Activated naive CD4-positive, alpha-beta T cell treated with anti-CD3 and anti-CD28 coated beads, Interleukin-2, amount 50 U/mL, for 24 hours (primary cell): ENCODE measurements around the gene XYLT2.

Source experiments
- H3K27ac Mint-ChIP-seq: one replicate; pipeline ENCODE4 v1.8.0; 2021; ENCODE audit warnings: mild to moderate bottlenecking, mixed read lengths
- H3K27me3 Mint-ChIP-seq: one replicate; pipeline ENCODE4 v1.8.0; 2021; ENCODE audit warnings: mixed read lengths
- H3K36me3 Mint-ChIP-seq: one replicate; pipeline ENCODE4 v1.8.0; 2021; ENCODE audit warnings: mixed read lengths
- H3K4me1 Mint-ChIP-seq: one replicate; pipeline ENCODE4 v1.8.0; 2021; ENCODE audit warnings: mixed read lengths
- H3K4me3 Mint-ChIP-seq: one replicate; pipeline ENCODE4 v1.8.0; 2021; ENCODE audit warnings: mild to moderate bottlenecking, mixed read lengths
- H3K9me3 Mint-ChIP-seq: one replicate; pipeline ENCODE4 v1.8.0; 2021; ENCODE audit warnings: mixed read lengths

The XYLT2 gene

DNA sequence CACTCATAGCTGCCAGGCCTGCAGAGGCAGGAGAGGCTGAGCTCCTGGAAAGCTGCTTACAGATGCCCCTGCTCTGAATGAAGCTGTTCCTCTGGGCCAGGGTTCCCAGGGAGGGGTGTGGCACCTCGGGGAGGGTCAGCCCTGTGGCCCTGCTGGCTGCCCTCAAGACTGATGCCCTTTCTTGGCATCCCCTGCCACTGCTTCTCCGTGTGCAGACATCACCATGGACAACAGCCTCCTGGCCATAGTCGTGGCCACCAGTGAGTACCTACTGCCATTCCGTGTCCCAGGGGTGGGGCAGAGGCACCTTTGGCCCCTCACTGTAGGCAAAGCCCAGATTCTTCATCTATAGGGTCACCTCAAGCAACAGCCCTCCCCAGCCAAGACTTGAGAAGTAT lies 18.1 kb downstream of the XYLT2 start:
- Mint-ChIP-seq H3K27ac (no peak overlapping the region), H3K4me1 (peaks cover 9% of the 10 kb centered on the region), H3K36me3 (peaks cover 5% of the 10 kb centered on the region), H3K27me3 (no peaks in the 10 kb centered on the region), H3K9me3 (no peaks in the 10 kb centered on the region), H3K4me3 (no peak overlapping the region)

DNA sequence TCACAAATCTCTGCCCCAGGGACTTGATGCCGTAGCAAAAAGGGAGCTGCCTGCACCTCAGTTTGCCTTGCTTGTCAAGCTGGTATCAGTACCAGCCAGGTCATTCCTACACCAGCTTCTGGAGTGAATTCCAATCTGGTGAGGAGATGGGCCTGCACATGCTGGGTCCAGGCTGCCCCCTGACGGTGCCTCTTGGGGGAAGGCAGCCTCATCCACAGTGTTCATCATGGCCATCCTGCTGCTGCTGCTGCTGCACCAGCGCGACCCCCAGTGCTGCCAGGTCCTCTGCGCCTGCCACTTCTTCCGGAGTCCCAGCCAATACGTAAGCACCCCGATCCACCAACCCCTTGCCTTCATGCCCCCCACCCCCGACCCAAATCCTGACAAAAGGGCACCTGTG lies 18.8 kb downstream of the XYLT2 start:
- H3K27me3 Mint-ChIP-seq: no peaks in the 10 kb centered on the region
- peaks cover 9% of the 10 kb centered on the region for H3K4me1 Mint-ChIP-seq
- no peak overlapping the region for H3K4me3 Mint-ChIP-seq
- no peaks in the 10 kb centered on the region for H3K9me3 Mint-ChIP-seq
- H3K36me3 Mint-ChIP-seq: peaks cover 5% of the 10 kb centered on the region
- peak overlapping the region; percentile 41 for H3K27ac Mint-ChIP-seq

DNA sequence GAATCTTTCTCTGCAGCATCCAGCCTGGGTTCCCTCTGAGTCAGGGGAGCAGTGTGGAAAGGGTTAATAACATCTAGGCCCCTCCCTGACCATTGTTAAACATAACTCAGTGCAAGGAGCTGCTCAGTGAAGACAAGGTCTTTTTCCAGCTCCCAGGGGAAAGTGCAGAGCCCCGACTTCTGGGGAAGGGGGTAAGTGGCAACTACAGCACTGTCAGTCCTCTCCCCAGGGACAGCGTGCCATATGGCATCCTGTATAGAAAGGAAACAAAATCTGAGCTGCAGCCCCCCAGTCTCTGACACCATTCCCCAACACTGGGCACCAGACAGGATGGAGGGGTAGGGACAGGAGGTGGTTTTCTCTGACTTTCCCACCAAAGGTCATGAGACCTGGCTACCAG lies 19.2 kb downstream of the XYLT2 start:
- H3K4me1 Mint-ChIP-seq: peaks cover 9% of the 10 kb centered on the region
- no peak overlapping the region for H3K27ac Mint-ChIP-seq
- H3K36me3 Mint-ChIP-seq: peaks cover 5% of the 10 kb centered on the region

DNA sequence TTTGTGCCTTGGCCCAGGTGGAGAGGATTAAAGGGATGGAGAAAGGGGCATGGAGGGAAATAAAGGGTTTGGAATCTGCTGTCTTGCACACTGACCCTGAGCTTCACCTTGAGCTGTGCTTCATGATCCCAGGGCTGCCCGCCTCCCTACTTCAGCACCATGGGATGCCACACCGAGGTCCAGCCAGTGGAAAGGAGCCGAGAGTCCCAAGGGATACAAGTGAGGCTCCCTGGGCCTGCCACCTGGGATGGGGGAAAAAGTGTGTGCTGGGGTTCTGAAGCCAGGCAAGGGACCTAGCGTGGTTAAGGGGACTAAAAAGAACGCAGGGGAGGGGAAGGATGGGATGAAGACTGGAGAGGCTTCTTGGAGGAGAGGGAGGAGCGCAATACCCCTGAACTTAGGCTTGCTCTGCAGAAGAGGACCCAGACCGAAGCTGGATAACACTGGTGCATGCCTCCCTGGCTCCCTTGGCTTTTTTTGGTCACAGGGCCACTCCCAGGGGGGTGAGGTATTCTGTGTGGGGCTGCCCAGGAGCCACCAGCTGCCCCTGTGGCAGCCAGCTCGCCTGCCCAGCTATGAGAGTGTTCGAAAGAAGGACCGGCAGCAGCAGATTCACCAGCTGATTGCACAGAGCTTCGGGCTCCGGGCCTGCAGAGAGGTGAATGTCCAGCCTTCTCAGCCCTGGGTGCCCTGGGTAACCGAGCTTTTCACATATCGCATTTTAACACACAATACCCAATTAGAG lies 19.9 kb downstream of the XYLT2 start:
- peaks cover 13% of the 10 kb centered on the region for H3K4me1 Mint-ChIP-seq
- H3K27ac Mint-ChIP-seq: no peak overlapping the region
- peaks cover 5% of the 10 kb centered on the region for H3K36me3 Mint-ChIP-seq
- no peak overlapping the region for H3K4me3 Mint-ChIP-seq
- no peaks in the 10 kb centered on the region for H3K27me3 Mint-ChIP-seq
- no peaks in the 10 kb centered on the region for H3K9me3 Mint-ChIP-seq

More for the DNA sequence above, 19.2 kb downstream of the XYLT2 start:
- Mint-ChIP-seq H3K27me3 (no peaks in the 10 kb centered on the region), H3K9me3 (no peaks in the 10 kb centered on the region), H3K4me3 (no peak overlapping the region)

DNA sequence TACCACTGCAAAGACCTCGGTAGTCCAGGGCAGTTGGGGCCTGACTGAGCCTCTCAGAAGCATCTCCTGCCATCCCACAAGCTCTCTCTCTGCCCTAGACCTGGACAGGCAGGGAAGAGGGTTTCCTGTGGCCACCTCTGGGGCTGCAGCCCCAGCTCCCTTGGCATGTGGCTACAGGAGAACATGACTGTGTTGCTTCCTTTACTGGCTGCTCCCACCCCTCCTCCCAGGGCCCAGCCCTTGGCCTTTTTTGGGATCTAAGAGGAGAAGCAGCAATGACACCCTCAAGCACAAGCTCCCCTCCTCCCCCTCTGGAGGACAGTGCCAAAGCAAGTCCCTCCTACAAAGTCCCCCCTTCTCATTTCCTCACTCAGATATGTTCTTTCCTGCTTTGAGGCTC lies 21.5 kb downstream of the XYLT2 start:
- Mint-ChIP-seq H3K9me3 (no peaks in the 10 kb centered on the region), H3K4me1 (peaks cover 20% of the 10 kb centered on the region), H3K36me3 (peaks cover 13% of the 10 kb centered on the region), H3K27ac (no peak overlapping the region), H3K27me3 (no peaks in the 10 kb centered on the region), H3K4me3 (no peak overlapping the region)

DNA sequence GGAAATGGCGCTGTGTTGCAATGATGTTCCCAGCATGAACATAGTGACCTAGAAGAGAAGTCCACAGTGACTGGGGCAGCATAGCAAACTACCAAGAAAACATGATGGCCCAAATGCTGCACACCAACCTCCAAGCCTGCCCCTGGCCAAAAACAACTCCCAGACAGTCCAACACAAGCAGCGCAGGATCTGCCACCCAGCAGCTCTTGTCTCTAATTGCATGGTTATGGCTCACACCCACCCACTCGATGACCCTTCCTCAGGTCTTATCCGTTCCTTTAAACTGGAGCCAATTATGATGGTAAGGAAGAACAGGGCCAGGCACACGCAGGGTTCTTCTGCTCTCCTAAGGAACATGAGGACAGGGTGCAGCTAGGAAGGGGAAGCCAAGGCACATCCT lies 24.1 kb downstream of the XYLT2 start:
- peaks cover 15% of the 10 kb centered on the region for H3K36me3 Mint-ChIP-seq
- no peaks in the 10 kb centered on the region for H3K27me3 Mint-ChIP-seq
- H3K27ac Mint-ChIP-seq: no peak overlapping the region
- no peaks in the 10 kb centered on the region for H3K9me3 Mint-ChIP-seq
- H3K4me3 Mint-ChIP-seq: no peak overlapping the region
- peaks cover 30% of the 10 kb centered on the region for H3K4me1 Mint-ChIP-seq

DNA sequence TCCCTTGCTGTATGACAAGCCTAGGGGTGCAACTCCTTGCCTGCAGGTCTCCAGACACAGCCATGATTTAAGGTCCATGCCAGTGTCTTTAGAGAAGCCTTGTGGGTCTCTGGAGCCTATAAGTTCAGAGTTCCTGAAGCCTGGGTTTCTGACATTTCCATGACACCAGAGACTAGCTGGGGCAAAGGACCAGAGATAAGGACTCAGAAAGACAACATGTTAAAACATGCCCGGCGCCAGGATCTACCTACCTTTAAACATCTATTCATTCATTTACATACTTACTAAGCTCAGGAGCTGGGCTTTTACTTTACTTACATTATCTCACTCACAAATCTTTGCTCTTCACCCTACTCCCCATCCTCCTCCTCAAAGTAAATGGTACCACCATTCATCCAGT lies 25.6 kb downstream of the XYLT2 start:
- Mint-ChIP-seq H3K27ac (peak overlapping the region; percentile 85), H3K36me3 (peaks cover 12% of the 10 kb centered on the region), H3K9me3 (no peaks in the 10 kb centered on the region), H3K4me1 (peaks cover 30% of the 10 kb centered on the region), H3K27me3 (no peaks in the 10 kb centered on the region), H3K4me3 (peak overlapping the region; percentile 99)

DNA sequence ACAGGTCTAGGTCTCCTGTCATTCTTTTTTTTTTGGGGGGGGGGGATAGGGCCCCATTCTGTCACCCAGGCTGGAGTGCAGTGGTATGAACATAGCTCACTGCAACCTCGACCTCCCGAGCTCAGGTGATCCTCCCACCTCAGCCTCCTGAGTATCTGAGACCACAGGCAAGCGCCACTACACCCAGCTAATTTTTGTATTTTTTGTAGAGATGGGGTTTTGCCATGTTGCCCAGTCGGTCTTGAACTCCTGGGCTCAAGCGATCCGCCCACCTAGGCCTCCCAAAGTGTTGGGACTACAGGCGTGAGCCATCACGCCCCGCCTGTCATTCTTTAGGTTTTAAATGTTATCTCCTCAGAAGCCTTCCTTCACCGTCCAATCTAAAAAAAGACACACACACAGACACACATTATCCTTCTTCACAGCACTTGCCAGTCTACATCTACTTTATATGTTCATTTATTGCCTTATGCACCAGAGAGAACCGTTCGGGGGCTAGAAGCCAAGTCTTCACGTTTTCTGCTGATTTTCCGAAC lies 26.4 kb downstream of the XYLT2 start:
- Mint-ChIP-seq H3K27ac (peak overlapping the region; percentile 100), H3K9me3 (no peaks in the 10 kb centered on the region), H3K4me1 (peaks cover 30% of the 10 kb centered on the region), H3K4me3 (peak overlapping the region; percentile 99), H3K36me3 (peaks cover 12% of the 10 kb centered on the region), H3K27me3 (no peaks in the 10 kb centered on the region)

DNA sequence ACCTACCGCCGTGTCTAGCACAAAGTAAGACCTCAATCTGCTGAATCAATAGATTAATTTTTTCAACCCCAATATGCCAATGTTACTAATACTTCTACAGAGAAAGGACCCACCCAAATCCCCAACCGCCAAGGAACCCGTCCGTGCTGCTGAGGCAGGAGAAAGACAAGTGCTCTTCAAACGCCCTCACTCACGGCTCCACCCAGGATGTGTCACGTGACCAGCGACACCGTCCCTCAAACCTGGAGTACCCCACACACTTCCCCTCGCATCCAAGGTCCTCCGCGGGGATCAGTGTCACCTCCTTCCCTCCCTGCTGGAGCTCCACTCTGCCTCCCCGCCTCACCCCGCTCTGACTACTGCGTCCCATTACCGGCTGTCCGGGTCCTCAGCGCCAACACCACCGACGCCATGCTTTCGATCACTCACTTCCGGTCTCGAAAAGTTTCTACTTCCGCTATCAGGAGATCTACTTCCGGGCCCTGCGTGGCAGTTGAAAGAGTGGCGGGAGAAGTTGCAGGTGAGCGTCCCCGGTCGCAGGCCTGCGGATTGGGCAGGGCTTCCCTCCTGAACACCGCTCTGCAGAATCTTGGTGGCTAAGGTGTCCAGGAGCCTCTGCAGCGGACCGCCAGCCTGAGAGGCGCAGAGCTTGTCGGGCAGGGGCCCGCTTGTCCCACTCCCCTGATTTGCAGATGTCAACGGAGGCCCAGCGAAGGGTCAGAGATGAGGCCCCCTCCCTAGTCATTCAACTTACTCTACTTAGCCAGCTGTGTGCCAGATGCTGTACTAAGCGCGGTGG lies 27.0 kb downstream of the XYLT2 start, which contains the start of the genes EME1 and MRPL27:
TSS of gene EME1 (plus strand) at position 472 of the 799 bp plus-strand sequence. CDS start 1,980 bp downstream, outside the sequence.
TSS of gene MRPL27 (minus strand) at position 427 of the 799 bp plus-strand sequence. CDS start at position 413, 14 bp downstream.
- Mint-ChIP-seq H3K9me3 (no peaks in the 10 kb centered on the region), H3K27me3 (no peaks in the 10 kb centered on the region), H3K4me1 (peaks cover 30% of the 10 kb centered on the region), H3K4me3 (peak within 1 kb of the TSS; percentile 99), H3K27ac (peak within 1 kb of the TSS; percentile 100), H3K36me3 (peaks cover 10% of the 10 kb centered on the region)

DNA sequence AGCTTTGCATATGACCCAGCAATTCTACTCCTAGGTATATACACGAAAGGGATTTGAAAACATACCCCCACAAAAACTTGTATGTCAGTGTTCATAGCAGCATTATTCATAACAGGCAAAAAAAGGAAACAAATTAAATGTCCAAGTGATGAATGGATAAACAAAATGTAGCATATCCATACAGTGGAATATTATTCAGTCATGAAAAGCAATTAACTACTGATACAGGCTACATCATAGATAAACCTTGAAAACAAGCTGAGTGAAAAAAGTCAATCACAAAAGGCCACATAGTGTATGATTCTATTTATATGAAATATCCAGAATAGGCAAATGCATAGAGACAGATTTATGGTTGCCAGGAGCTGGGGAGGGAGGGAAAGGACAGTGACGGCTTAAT lies 27.8 kb downstream of the XYLT2 start:
- peaks cover 10% of the 10 kb centered on the region for H3K36me3 Mint-ChIP-seq
- peak overlapping the region; percentile 100 for H3K27ac Mint-ChIP-seq
- peak overlapping the region; percentile 99 for H3K4me3 Mint-ChIP-seq
- no peaks in the 10 kb centered on the region for H3K27me3 Mint-ChIP-seq
- H3K4me1 Mint-ChIP-seq: peaks cover 30% of the 10 kb centered on the region
- no peaks in the 10 kb centered on the region for H3K9me3 Mint-ChIP-seq

DNA sequence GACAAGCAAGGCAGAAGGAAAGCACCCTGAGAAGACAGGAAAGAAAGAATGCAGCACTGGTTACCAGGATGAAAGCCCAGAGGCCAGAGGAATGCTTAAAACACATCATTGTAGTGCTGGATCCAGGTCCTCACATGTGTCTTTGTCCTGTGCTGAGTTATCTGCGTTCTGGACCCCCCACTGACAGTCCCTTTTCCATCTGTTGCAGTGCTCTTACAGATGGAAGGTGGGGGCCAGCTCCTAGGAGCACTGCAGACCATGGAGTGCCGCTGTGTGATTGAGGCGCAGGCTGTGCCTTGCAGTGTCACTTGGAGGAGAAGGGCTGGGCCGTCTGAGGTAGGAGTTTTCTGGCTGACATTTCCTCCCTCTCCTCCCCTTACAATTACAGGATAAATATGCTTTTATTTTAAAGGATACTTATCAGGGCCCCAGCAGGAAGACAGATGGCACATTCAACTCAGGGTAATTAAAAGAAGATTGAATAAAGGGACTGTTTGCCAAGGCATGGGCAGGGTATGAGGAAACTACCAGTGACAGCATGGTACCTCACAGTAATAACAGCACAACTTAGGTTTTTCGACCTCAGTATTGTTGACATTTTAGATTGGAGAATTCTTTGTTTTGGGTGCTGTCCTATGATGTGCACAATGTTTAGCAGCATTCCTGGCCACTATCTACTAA lies 30.1 kb downstream of the XYLT2 start:
- no peaks in the 10 kb centered on the region for H3K9me3 Mint-ChIP-seq
- H3K27me3 Mint-ChIP-seq: no peaks in the 10 kb centered on the region
- H3K4me1 Mint-ChIP-seq: peaks cover 26% of the 10 kb centered on the region
- no peak overlapping the region for H3K4me3 Mint-ChIP-seq
- no peak overlapping the region for H3K27ac Mint-ChIP-seq
- peaks cover 11% of the 10 kb centered on the region for H3K36me3 Mint-ChIP-seq

DNA sequence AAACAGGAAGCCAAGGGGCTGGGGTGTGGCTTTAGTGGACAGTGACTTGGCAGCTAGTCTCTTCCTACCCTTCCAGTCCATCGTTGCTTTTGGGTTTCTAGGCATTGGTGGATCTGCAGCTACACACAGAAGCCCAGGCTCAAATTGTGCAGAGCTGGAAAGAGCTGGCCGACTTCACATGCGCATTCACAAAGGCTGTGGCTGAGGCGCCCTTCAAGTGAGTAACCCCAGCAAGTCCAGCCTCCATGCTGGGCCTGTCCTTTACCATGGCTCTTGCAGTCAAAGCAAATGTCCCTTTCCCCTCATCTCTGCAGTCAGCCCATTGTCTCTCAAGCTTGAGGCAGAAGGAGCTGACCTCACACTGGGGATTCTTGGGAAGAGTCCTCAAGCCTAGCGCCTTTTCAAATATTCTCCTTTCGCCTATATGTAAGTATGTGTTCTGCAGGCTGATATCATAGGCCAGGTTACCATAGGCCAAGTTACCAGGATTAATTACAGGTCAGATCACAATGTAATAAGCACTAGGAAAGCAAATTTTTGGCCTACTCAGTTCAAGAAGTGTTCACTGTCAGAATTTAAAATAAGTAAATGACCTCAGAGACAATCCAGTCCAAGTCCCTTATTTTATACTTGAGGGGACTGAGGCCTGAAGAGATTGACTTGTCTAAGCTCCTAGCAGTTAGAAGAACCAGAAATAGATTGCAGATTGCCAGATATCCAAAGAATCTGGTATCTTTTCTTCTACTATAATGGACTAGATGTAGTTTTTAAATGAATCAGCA lies 33.6 kb downstream of the XYLT2 start:
- Mint-ChIP-seq H3K36me3 (peaks cover 2% of the 10 kb centered on the region), H3K27me3 (no peaks in the 10 kb centered on the region), H3K9me3 (no peaks in the 10 kb centered on the region), H3K4me3 (no peak overlapping the region), H3K4me1 (no peaks in the 10 kb centered on the region), H3K27ac (peak overlapping the region; percentile 35)

DNA sequence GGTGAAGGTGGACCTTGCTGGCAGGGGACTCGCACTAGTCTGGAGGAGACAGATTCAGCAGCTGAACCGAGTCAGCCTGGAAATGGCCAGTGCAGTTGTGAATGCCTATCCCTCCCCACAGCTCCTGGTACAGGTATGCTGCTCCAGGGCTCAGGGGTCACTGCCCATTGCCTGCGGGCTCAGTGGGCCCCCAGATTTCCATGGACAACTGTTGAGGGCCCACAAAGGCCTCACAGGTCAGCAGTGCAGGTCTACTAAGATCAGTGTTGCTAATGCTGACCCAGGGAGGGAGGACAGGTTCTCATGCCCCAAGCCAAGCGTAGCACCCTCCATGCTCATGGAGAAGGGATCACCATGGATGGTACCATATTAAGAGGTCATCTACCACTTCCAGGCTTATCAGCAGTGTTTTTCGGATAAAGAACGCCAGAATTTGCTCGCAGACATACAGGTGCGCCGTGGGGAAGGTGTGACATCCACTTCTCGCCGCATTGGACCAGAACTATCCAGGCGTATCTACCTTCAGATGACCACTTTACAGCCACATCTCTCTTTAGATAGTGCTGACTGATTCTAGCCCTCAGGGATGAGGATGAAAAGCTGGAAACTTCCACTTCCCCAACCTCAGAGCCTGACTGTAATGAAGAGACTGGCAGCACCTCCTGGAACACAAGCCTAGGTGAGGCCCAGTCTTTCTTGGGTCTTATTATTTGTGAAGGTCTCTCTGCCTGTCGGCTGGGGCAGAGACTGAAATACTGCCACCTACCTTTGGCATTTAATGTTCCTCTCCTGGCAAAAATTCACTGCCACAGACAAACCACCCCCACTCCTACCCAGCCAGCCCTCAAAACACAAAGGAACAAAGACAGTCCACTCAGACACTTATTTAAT lies 34.7 kb downstream of the XYLT2 start:
- H3K27ac Mint-ChIP-seq: peak overlapping the region; percentile 12
- H3K4me3 Mint-ChIP-seq: no peak overlapping the region
- H3K27me3 Mint-ChIP-seq: no peaks in the 10 kb centered on the region
- H3K4me1 Mint-ChIP-seq: no peaks in the 10 kb centered on the region
- H3K9me3 Mint-ChIP-seq: no peaks in the 10 kb centered on the region
- peaks cover 3% of the 10 kb centered on the region for H3K36me3 Mint-ChIP-seq

DNA sequence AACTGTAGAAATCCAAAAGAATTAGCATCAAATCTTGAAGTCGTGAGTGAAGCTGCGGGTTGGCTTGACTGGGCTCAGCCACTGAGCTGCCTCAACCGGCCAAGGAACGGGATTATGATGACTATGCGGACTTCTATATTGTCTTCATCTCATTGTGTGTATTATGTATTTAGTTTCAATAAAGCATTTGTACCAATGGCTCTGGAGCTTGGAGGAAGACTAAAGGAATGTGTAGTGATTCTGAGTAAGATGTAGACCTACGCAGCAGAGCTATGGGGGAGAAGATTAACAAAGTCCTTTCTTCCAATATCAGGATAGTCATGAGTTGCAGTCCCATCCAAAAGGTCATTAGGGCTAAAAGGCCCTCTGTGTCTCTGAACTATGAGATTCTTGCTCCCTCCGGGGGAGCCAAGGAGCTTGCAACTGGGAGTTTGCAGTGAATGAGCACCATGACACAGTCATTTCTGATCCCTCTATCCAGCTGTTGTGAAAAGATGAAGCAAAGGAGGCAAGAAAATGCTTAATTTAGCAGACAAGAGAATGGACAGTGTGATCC lies 35.4 kb downstream of the XYLT2 start:
- peaks cover 3% of the 10 kb centered on the region for H3K36me3 Mint-ChIP-seq
- no peaks in the 10 kb centered on the region for H3K9me3 Mint-ChIP-seq
- no peaks in the 10 kb centered on the region for H3K4me1 Mint-ChIP-seq
- H3K27ac Mint-ChIP-seq: no peak overlapping the region
- H3K27me3 Mint-ChIP-seq: no peaks in the 10 kb centered on the region
- no peak overlapping the region for H3K4me3 Mint-ChIP-seq
